ENCODE results near the gene STON2. TPM values are rescaled to one million over a fixed set of nuclear protein-coding genes. Genes with fewer than 3 reads are reported as not detected.
"Not testable (repeated sequence)": the region's sequence is repeated elsewhere in the genome, so short reads cannot be mapped to it uniquely, and the experiment has no call there.

STON2 gene
- total RNA-seq, 2 donors from 2014 or later = 6.6 to 16.6 TPM

- no peak for DNase-seq
- intact Hi-C loops (cut with DNase I) = no loop called here
Observed at GRCh38 chr14:81234278-81234677, 165.8 kb downstream of the STON2 start.

GRCh38 chr14:81233615-81234014, 166.5 kb downstream of the STON2 start:
- Histone ChIP-seq H3K27ac (no peak overlapping the region), H3K4me1 (no peaks in the 10 kb centered on the region), H3K36me3 (replicated peaks in 1 of 2; ENCODE audit: insufficient read depth in 1 of 2, low read depth in 2 of 2) (no peaks in the 10 kb centered on the region), H3K4me3 (no peak overlapping the region), H3K9me3 (no peaks in the 10 kb centered on the region), H3K27me3 (no peaks in the 10 kb centered on the region)
- WGBS, 2 donors = 73 to 100% methylated on average over 1 of the region's 1 CpG
- DNase-seq (no peak), ATAC-seq (no peak)
- no peak for TF ChIP-seq POLR2A (IDR thresholded peaks at IDR 0.05)
- TF ChIP-seq CTCF (IDR thresholded peaks at IDR 0.05) = no peak
- intact Hi-C loops (cut with DNase I) = no loop called here

More at GRCh38 chr14:81234278-81234677, 165.8 kb downstream of the STON2 start:
- no peaks in the 10 kb centered on the region for H3K36me3 ChIP-seq (replicated peaks in 1 of 2; ENCODE audit: insufficient read depth in 1 of 2, low read depth in 2 of 2)
- no peak overlapping the region for H3K27ac ChIP-seq
- H3K9me3 ChIP-seq = no peaks in the 10 kb centered on the region
- TF ChIP-seq CTCF (IDR thresholded peaks at IDR 0.05) = no peak
- no peak for TF ChIP-seq POLR2A (IDR thresholded peaks at IDR 0.05)
- no peaks in the 10 kb centered on the region for H3K27me3 ChIP-seq
- ATAC-seq = no peak
- H3K4me3 ChIP-seq = no peak overlapping the region
- H3K4me1 ChIP-seq = no peaks in the 10 kb centered on the region

GRCh38 chr14:81231540-81231939, 168.6 kb downstream of the STON2 start:
- no peaks in the 10 kb centered on the region for H3K36me3 ChIP-seq (replicated peaks in 1 of 2; ENCODE audit: insufficient read depth in 1 of 2, low read depth in 2 of 2)
- ATAC-seq (no peak), DNase-seq (no peak)
- intact Hi-C loops (cut with DNase I) = no loop called here
- no peak overlapping the region for H3K4me3 ChIP-seq
- no peaks in the 10 kb centered on the region for H3K4me1 ChIP-seq
- no peaks in the 10 kb centered on the region for H3K9me3 ChIP-seq
- H3K27me3 ChIP-seq = no peaks in the 10 kb centered on the region
- no peak overlapping the region for H3K27ac ChIP-seq
- 76 to 100% methylated on average over 1 of the region's 1 CpG for WGBS, 2 donors
- no peak for TF ChIP-seq POLR2A (IDR thresholded peaks at IDR 0.05)
- no peak for TF ChIP-seq CTCF (IDR thresholded peaks at IDR 0.05)

GRCh38 chr14:81224222-81224621, 175.9 kb downstream of the STON2 start:
- H3K27me3 ChIP-seq = no peaks in the 10 kb centered on the region
- H3K9me3 ChIP-seq = no peaks in the 10 kb centered on the region
- DNase-seq (no peak), ATAC-seq (no peak)
- TF ChIP-seq CTCF (IDR thresholded peaks at IDR 0.05) (no peak), POLR2A (IDR thresholded peaks at IDR 0.05) (no peak)
- 83 to 87% methylated on average over 1 of the region's 1 CpG for WGBS, 2 donors
- H3K36me3 ChIP-seq (replicated peaks in 1 of 2; ENCODE audit: insufficient read depth in 1 of 2, low read depth in 2 of 2) = no peaks in the 10 kb centered on the region
- no peak overlapping the region for H3K27ac ChIP-seq
- H3K4me3 ChIP-seq = no peak overlapping the region
- intact Hi-C loops (cut with DNase I) = no loop called here
- H3K4me1 ChIP-seq = peaks cover 17% of the 10 kb centered on the region

- DNase-seq; H3K27ac ChIP-seq; intact Hi-C loops (cut with DNase I); H3K27me3 ChIP-seq; H3K9me3 ChIP-seq; ATAC-seq; H3K36me3 ChIP-seq (replicated peaks in 1 of 2; ENCODE audit: insufficient read depth in 1 of 2, low read depth in 2 of 2); H3K4me3 ChIP-seq: not testable (repeated sequence)
- 89 to 92% methylated on average over 7 of the region's 7 CpGs for WGBS, 2 donors
- peaks cover 18% of the 10 kb centered on the region for H3K4me1 ChIP-seq
Observed at GRCh38 chr14:81223788-81224187, 176.3 kb downstream of the STON2 start.

Data from body of pancreas (tissue), 4 donors.